Measurements from ENCODE around the gene CBFA2T3.

CBFA2T3 gene

DNA sequence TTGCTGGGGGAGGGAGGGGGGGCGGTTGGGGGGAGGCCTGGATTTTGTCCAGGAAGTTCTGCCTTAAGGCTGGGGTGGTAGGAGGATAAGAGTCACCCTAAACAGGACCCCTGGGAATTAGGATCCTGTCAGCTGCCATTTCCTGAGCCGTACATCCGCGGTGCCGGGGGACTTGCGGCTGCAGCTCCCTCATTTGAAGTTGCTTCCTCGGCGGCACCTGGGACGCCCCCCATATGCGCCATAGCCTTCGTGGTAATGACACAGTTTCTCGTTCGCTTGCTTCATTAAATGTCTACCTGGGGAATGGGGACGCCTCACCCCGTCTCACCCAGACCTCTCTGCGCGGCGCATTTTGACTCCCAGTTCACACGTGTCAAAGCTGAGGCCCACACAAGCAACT is 55.4 kb downstream of the CBFA2T3 start:
- Histone ChIP-seq H3K9me3 (ENCODE audit: control insufficient read depth, insufficient read depth, low read depth, low read length) (no peaks in the 10 kb centered on the region), H3K4me3 (ENCODE audit: low read depth, low read length) (no peak overlapping the region), H3K36me3 (ENCODE audit: control insufficient read depth in 2 of 2, insufficient read depth in 1 of 2, low read length in 2 of 2) (no peaks in the 10 kb centered on the region), H3K4me1 (ENCODE audit: control insufficient read depth, insufficient read depth, low read length) (no peaks in the 10 kb centered on the region; the same call in 1 of the 2 replicates), H3K27ac (ENCODE audit: extremely low read depth, low read depth, low read length) (no peak overlapping the region)
- ChIA-PET CTCF (no interaction called here), POLR2A (no interaction called here)
- TF ChIP-seq ZNF558 (tag by site-specific recombination; IDR thresholded peaks at IDR 0.05), result peak; percentile 85
- TF ChIP-seq ZNF37A (tag by site-specific recombination; IDR thresholded peaks at IDR 0.05), result no peak

DNA sequence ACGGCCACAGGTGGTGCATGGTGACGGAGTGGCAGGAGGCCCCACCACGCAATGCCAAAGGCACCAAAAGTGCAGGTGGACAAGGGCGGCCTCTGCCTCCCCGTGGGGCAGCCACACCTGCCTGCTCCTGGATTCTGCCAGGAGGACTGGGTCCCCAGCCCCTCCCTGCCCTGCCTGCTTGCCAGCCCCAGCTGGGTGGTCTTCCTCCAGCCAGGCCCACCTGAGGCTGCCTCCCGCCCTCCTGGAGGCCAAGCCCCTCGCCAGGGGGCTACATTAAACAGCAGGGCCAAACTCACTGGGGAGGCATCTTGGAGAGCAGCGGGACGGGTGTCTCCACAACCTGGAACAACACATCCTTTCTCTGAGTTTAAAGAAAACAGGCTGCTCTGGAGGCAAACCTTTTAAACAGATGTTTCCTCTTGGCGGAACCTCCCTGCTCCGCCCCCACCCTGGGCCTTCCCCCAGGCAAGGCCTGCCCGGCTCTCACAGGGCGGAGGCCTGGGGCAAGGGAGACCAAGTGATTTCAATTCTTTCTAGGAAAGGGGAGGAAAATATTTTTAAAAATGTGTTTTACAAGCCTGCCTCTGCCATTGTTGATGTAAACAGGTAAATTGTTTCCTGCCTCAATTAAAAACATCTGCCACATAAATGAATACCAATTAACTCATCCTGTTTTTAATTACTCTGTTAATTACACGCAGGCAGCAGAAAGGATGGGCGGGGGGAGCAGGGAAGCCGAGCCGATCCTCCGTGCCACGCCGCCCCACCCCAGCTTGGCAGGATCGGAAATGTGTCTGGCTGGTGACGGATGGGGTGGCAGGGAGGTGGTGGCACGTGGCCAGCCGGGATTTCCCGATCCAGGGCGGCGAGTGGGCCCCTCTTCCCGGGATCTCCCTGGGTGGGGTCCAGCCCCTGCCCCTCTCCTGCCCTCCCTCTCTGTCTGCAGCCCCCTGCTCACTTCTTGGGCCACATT is 56.1 kb downstream of the CBFA2T3 start:
- Histone ChIP-seq H3K9me3 (ENCODE audit: control insufficient read depth, insufficient read depth, low read depth, low read length) (no peaks in the 10 kb centered on the region), H3K36me3 (ENCODE audit: control insufficient read depth in 2 of 2, insufficient read depth in 1 of 2, low read length in 2 of 2) (no peaks in the 10 kb centered on the region), H3K4me3 (ENCODE audit: low read depth, low read length) (no peak overlapping the region), H3K27ac (ENCODE audit: extremely low read depth, low read depth, low read length) (no peak overlapping the region), H3K4me1 (ENCODE audit: control insufficient read depth, insufficient read depth, low read length) (no peaks in the 10 kb centered on the region; the same call in 1 of the 2 replicates)
- ChIA-PET CTCF (no interaction called here), POLR2A (no interaction called here)
- TF ChIP-seq, protein P1, sequence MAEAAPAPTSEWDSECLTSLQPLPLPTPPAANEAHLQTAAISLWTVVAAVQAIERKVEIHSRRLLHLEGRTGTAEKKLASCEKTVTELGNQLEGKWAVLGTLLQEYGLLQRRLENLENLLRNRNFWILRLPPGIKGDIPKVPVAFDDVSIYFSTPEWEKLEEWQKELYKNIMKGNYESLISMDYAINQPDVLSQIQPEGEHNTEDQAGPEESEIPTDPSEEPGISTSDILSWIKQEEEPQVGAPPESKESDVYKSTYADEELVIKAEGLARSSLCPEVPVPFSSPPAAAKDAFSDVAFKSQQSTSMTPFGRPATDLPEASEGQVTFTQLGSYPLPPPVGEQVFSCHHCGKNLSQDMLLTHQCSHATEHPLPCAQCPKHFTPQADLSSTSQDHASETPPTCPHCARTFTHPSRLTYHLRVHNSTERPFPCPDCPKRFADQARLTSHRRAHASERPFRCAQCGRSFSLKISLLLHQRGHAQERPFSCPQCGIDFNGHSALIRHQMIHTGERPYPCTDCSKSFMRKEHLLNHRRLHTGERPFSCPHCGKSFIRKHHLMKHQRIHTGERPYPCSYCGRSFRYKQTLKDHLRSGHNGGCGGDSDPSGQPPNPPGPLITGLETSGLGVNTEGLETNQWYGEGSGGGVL (tag by site-specific recombination; IDR thresholded peaks at IDR 0.05), result no peak
- peak; percentile 17; the same call in 1 of the 2 replicates for TF ChIP-seq GLIS2 (tag by site-specific recombination; IDR thresholded peaks at IDR 0.05)
- peak; percentile 75 for TF ChIP-seq KLF1 (tag by site-specific recombination; IDR thresholded peaks at IDR 0.05)
- TF ChIP-seq, protein P2, sequence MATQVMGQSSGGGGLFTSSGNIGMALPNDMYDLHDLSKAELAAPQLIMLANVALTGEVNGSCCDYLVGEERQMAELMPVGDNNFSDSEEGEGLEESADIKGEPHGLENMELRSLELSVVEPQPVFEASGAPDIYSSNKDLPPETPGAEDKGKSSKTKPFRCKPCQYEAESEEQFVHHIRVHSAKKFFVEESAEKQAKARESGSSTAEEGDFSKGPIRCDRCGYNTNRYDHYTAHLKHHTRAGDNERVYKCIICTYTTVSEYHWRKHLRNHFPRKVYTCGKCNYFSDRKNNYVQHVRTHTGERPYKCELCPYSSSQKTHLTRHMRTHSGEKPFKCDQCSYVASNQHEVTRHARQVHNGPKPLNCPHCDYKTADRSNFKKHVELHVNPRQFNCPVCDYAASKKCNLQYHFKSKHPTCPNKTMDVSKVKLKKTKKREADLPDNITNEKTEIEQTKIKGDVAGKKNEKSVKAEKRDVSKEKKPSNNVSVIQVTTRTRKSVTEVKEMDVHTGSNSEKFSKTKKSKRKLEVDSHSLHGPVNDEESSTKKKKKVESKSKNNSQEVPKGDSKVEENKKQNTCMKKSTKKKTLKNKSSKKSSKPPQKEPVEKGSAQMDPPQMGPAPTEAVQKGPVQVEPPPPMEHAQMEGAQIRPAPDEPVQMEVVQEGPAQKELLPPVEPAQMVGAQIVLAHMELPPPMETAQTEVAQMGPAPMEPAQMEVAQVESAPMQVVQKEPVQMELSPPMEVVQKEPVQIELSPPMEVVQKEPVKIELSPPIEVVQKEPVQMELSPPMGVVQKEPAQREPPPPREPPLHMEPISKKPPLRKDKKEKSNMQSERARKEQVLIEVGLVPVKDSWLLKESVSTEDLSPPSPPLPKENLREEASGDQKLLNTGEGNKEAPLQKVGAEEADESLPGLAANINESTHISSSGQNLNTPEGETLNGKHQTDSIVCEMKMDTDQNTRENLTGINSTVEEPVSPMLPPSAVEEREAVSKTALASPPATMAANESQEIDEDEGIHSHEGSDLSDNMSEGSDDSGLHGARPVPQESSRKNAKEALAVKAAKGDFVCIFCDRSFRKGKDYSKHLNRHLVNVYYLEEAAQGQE (tag by site-specific recombination; IDR thresholded peaks at IDR 0.05), result no peak
- TF ChIP-seq, protein P3, sequence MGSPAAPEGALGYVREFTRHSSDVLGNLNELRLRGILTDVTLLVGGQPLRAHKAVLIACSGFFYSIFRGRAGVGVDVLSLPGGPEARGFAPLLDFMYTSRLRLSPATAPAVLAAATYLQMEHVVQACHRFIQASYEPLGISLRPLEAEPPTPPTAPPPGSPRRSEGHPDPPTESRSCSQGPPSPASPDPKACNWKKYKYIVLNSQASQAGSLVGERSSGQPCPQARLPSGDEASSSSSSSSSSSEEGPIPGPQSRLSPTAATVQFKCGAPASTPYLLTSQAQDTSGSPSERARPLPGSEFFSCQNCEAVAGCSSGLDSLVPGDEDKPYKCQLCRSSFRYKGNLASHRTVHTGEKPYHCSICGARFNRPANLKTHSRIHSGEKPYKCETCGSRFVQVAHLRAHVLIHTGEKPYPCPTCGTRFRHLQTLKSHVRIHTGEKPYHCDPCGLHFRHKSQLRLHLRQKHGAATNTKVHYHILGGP (tag by site-specific recombination; IDR thresholded peaks at IDR 0.05), result peak; percentile 51; the same call in 1 of the 2 replicates
- peak; percentile 89 for TF ChIP-seq ZIC2 (tag by site-specific recombination; IDR thresholded peaks at IDR 0.05)
- no peak for TF ChIP-seq SETDB1 (IDR thresholded peaks at IDR 0.05; ENCODE audit: insufficient read length, low read length)
- no peak for TF ChIP-seq OSR2 (tag by site-specific recombination; IDR thresholded peaks at IDR 0.05)
- no peak for TF ChIP-seq TRIM28 (IDR thresholded peaks at IDR 0.05; ENCODE audit: borderline replicate concordance, low read length)
- TF ChIP-seq ZNF544 (tag by site-specific recombination; IDR thresholded peaks at IDR 0.05), result no peak
- TF ChIP-seq ZNF560 (tag by site-specific recombination; IDR thresholded peaks at IDR 0.05; ENCODE audit: borderline replicate concordance), result no peak
- TF ChIP-seq GLIS1 (tag by site-specific recombination; IDR thresholded peaks at IDR 0.05), result 0 out of 2 replicates have a peak, but pooled peaks have one; percentile 16
- TF ChIP-seq, protein P4, sequence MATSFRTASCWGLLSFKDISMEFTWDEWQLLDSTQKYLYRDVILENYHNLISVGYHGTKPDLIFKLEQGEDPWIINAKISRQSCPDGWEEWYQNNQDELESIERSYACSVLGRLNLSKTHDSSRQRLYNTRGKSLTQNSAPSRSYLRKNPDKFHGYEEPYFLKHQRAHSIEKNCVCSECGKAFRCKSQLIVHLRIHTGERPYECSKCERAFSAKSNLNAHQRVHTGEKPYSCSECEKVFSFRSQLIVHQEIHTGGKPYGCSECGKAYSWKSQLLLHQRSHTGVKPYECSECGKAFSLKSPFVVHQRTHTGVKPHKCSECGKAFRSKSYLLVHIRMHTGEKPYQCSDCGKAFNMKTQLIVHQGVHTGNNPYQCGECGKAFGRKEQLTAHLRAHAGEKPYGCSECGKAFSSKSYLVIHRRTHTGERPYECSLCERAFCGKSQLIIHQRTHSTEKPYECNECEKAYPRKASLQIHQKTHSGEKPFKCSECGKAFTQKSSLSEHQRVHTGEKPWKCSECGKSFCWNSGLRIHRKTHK (tag by site-specific recombination; IDR thresholded peaks at IDR 0.05), result no peak
- TF ChIP-seq ZNF660 (tag by site-specific recombination; IDR thresholded peaks at IDR 0.05), result no peak
- TF ChIP-seq, protein P5, sequence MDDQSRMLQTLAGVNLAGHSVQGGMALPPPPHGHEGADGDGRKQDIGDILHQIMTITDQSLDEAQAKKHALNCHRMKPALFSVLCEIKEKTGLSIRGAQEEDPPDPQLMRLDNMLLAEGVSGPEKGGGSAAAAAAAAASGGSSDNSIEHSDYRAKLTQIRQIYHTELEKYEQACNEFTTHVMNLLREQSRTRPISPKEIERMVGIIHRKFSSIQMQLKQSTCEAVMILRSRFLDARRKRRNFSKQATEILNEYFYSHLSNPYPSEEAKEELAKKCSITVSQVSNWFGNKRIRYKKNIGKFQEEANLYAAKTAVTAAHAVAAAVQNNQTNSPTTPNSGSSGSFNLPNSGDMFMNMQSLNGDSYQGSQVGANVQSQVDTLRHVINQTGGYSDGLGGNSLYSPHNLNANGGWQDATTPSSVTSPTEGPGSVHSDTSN (CRISPR knock-in tag; IDR thresholded peaks at IDR 0.05), result no peak
- TF ChIP-seq, protein P6, sequence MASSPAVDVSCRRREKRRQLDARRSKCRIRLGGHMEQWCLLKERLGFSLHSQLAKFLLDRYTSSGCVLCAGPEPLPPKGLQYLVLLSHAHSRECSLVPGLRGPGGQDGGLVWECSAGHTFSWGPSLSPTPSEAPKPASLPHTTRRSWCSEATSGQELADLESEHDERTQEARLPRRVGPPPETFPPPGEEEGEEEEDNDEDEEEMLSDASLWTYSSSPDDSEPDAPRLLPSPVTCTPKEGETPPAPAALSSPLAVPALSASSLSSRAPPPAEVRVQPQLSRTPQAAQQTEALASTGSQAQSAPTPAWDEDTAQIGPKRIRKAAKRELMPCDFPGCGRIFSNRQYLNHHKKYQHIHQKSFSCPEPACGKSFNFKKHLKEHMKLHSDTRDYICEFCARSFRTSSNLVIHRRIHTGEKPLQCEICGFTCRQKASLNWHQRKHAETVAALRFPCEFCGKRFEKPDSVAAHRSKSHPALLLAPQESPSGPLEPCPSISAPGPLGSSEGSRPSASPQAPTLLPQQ (tag by site-specific recombination; IDR thresholded peaks at IDR 0.05), result 0 out of 2 replicates have a peak, but pooled peaks have one; percentile 24
- no peak for TF ChIP-seq ZNF266 (tag by site-specific recombination; IDR thresholded peaks at IDR 0.05; ENCODE audit: low read depth)
- TF ChIP-seq ZNF132 (tag by site-specific recombination; IDR thresholded peaks at IDR 0.05; ENCODE audit: borderline replicate concordance), result no peak
- no peak for TF ChIP-seq ZNF473 (tag by site-specific recombination; IDR thresholded peaks at IDR 0.05)
- TF ChIP-seq REPIN1 (tag by site-specific recombination; IDR thresholded peaks at IDR 0.05; ENCODE audit: low read depth), result no peak
- TF ChIP-seq ZNF423 (tag by site-specific recombination; IDR thresholded peaks at IDR 0.05), result no peak

All from HEK293 (cell line).